ENCODE results near the gene AMOTL1.

GRCh38 chr11:94860333-94860732 is 92.2 kb downstream of the AMOTL1 start:
- TF ChIP-seq, protein P1, sequence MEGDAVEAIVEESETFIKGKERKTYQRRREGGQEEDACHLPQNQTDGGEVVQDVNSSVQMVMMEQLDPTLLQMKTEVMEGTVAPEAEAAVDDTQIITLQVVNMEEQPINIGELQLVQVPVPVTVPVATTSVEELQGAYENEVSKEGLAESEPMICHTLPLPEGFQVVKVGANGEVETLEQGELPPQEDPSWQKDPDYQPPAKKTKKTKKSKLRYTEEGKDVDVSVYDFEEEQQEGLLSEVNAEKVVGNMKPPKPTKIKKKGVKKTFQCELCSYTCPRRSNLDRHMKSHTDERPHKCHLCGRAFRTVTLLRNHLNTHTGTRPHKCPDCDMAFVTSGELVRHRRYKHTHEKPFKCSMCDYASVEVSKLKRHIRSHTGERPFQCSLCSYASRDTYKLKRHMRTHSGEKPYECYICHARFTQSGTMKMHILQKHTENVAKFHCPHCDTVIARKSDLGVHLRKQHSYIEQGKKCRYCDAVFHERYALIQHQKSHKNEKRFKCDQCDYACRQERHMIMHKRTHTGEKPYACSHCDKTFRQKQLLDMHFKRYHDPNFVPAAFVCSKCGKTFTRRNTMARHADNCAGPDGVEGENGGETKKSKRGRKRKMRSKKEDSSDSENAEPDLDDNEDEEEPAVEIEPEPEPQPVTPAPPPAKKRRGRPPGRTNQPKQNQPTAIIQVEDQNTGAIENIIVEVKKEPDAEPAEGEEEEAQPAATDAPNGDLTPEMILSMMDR (conservative IDR thresholded peaks at IDR 0.05), result no peak
- TF ChIP-seq ZFX (IDR thresholded peaks at IDR 0.05), result no peak
